Inflammatory macrophage treated with lipopolysaccharide for 4 hours (primary cell): ENCODE data around the gene DIP2B.
A peak's percentile ranks its signal among the peaks of the same experiment; 100 is the strongest.

Source experiments
- DNase-seq: peaks from one replicate; pipeline ENCODE4 v3.0.0-alpha.2; 2020

Gene DIP2B

GRCh38 chr12:50615145-50615906 lies 110.5 kb downstream of the DIP2B start:
- DNase-seq = no peak

GRCh38 chr12:50615907-50616296 lies 111.1 kb downstream of the DIP2B start:
- no peak for DNase-seq

- DNase-seq = no peak
Observed at GRCh38 chr12:50617657-50618056, 112.9 kb downstream of the DIP2B start.

DNA sequence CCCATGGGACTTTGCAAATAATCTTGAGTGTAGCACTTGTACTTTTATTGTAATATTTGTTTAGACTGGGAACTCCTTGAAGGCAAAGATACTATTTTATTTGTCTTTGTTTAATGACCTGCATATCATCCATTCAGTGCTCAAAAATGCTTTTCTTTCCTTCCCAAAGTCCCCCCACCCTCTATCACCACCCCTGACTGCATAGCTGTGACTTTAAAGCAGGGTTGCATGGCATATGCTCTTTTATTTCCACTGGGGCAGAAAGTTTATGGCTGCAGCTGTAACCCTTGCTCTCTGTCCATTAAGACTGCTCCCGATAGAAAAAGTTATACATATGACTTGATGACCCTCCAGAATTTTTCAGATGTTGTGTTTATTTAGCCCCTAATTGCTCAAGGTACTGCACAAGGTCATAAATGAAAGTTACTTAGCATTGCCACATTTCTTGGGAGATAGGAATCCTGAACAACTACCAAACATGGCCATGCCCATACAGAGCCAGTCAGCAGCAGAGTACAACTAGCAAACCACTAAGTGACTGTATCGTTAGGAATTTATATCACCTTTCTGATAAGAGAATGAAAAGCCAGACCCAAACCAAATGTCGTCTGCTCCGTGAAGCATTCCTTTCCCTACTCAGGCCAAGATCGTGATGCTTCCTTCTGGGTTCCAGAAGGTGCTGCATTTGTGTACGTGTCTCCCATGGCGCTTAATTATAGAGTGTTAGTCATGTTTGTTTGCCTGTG lies 114.3 kb downstream of the DIP2B start:
- DNase-seq = no peak

DNA sequence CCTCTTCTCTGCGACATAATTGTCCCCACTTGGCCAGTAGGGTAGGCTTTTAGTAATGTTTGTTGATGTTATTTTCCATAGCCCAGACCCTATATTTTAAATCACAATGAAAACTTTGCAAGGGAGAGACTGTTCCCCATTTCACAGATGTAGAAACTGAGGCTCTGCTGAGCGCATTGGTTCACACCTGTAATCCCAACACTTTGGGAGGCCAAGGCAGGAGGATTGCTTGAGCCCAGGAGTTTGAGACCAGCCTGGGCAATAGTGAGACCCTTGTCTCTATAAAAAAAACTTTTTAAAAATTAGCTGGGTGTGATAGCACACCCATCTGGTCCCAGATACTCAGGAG lies 114.8 kb downstream of the DIP2B start:
- DNase-seq = no peak

GRCh38 chr12:50620109-50620977 lies 115.6 kb downstream of the DIP2B start:
- no peak for DNase-seq

- DNase-seq = no peak
Observed at GRCh38 chr12:50620978-50621360, 116.2 kb downstream of the DIP2B start.

- no peak for DNase-seq
Observed at GRCh38 chr12:50621399-50622300, 116.9 kb downstream of the DIP2B start.

GRCh38 chr12:50625029-50625925 lies 120.5 kb downstream of the DIP2B start:
- no peak for DNase-seq

GRCh38 chr12:50626026-50626425 lies 121.2 kb downstream of the DIP2B start:
- DNase-seq = peak; percentile 68

DNA sequence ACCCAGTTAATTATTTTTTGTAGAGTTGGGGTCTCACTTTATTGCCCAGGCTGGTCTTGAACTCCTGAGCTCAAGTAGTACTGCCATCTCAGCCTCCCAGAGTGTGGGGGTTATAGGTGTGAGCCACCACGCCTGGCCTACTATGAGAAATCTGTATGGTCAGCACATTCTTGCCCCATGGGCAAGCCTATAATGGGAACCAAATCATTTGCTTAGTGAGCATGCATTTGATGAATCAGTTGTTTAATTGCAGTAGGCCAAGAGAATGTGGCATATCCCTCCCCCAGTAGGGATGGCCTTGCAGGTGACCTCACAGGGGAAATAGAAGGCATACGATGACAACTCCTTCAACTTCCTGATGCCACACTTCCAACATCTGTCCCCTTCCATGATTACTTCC lies 122.7 kb downstream of the DIP2B start:
- no peak for DNase-seq

- DNase-seq = no peak
Observed at GRCh38 chr12:50628394-50628793, 123.6 kb downstream of the DIP2B start.

DNA sequence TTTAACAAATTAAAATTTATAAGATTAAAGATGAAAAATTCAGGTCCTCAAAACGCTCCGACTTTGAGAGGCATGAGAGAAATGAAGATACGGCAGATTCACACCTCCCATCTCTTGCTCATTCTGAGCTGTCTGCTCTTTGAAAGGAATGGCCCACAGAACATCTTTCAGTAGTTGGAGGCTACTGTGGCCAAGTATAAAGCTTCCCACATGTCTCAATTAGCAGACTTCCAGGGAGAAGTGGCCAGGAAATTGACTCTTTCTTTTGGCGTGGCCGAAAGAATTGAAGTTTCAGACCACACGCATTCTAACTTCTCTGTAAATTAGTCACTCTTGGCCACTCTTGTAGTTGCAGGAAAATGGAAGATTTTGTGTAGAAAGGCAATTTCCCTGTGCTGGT lies 129.2 kb downstream of the DIP2B start:
- peak; percentile 23 for DNase-seq

- DNase-seq = no peak
Observed at GRCh38 chr12:50634379-50634778, 129.6 kb downstream of the DIP2B start.

GRCh38 chr12:50635364-50635763 lies 130.6 kb downstream of the DIP2B start:
- no peak for DNase-seq

DNA sequence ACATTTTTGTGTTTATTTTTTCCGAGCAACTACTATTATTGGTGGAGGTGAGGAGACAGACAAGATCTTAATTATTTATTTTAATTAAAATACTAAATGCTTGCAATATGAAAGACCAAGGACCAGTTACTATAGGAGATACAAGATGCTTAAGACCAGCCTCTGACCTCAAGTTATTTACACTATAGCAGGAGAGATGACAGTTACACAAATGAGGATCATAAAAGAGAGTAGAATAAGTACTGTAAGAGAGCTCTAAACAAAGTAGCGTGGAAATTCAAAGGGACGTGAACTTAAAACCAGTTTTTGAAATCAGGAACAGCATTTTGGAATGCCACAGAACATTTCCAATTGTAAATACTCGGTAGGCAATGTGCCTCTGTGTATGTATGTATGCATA lies 131.1 kb downstream of the DIP2B start:
- no peak for DNase-seq

GRCh38 chr12:50636505-50636904 lies 131.7 kb downstream of the DIP2B start:
- no peak for DNase-seq

DNA sequence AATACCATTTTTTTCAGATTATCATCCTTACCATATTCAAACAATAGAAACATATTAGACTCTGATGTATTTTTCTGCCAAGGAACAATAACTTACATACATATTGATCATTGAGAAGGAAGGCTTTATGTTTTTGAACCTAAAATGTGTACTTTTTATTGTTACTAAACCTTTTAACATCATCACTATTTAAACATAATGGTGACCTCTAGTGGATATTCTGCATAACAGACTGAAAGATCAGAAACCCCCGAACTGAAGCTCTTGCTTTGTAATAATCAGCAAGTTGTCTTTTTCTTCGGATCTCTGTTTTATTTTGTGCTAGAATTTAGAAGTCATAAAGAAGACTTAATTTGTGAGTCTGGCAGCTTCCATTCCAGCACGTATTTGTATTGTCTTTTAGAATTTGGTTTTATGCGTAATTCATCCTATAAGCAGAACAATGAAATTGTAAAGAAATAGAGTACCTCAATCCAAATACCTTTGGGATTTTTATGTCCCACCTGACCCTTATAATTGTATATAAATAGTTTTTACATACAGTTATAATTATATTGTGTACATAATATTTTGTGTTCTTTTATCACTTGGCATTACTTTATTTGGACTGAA lies 133.2 kb downstream of the DIP2B start:
- peak; percentile 65 for DNase-seq

GRCh38 chr12:50638482-50638880 lies 133.7 kb downstream of the DIP2B start:
- no peak for DNase-seq

DNA sequence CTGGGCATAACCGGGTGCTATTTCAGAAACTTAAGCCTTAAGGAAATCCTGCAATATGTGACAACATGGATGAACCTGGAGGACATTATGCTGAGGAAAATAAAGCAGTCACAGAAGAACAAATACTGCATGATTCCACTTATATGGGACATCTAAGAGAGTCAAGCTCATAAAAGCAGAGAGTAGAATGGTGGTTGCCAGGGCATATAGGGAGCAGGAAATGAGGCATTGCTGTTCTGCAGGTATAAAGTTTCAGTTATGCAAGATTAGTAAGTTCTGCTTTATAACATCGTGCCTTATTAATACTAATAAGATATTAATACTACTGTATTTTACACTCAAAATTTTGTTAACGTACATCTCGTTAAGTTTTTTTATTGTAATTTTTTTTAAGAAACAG lies 134.9 kb downstream of the DIP2B start:
- DNase-seq = no peak

GRCh38 chr12:50640321-50640939 lies 135.6 kb downstream of the DIP2B start:
- no peak for DNase-seq
